Mesenchymal stem cell (in vitro differentiated cells and primary cell): ENCODE results near the gene CYTH4.

Source experiments
- DNase-seq: peaks from one replicate; pipeline ENCODE4 v3.0.0-alpha.2; 2013
- H2AFZ ChIP-seq: one replicate; pipeline ENCODE4 v1.6.1; 2013; ENCODE audit warnings: low read depth, mild to moderate bottlenecking, control low read depth, inconsistent platforms, low read length, moderate library complexity
- H2AK5ac ChIP-seq: 2 replicates; pipeline ENCODE4 v1.6.1; 2013; ENCODE audit warnings: low read length, moderate library complexity, mild to moderate bottlenecking, inconsistent platforms; ENCODE audit not compliant: severe bottlenecking
- H2BK120ac ChIP-seq: one replicate; pipeline ENCODE4 v1.6.1; 2013; ENCODE audit warnings: low read depth, mild to moderate bottlenecking, inconsistent platforms, low read length, moderate library complexity
- H2BK12ac ChIP-seq, 2 experiments: one replicate each; pipeline ENCODE4 v1.6.1; 2013; ENCODE audit warnings: inconsistent platforms in 2 of 2, low read length in 2 of 2, mild to moderate bottlenecking in 2 of 2, moderate library complexity in 2 of 2, control low read depth in 1 of 2
- H2BK15ac ChIP-seq: one replicate; pipeline ENCODE4 v1.6.1; 2013; ENCODE audit warnings: mild to moderate bottlenecking, low read depth, inconsistent platforms; ENCODE audit not compliant: poor library complexity, severe bottlenecking
- H2BK5ac ChIP-seq: 2 replicates; pipeline ENCODE4 v1.6.1; 2013; ENCODE audit warnings: low read depth, mild to moderate bottlenecking, low read length, control low read depth, inconsistent platforms; ENCODE audit not compliant: poor library complexity, severe bottlenecking
- H3K14ac ChIP-seq, 2 experiments: one replicate each; pipeline ENCODE4 v1.6.1; 2013; ENCODE audit warnings: inconsistent platforms in 2 of 2, low read length in 2 of 2, control low read depth in 1 of 2, mild to moderate bottlenecking in 1 of 2, moderate library complexity in 1 of 2
- H3K18ac ChIP-seq, 2 experiments: one replicate each; pipeline ENCODE4 v1.6.1; 2013; ENCODE audit warnings: inconsistent platforms in 2 of 2, low read length in 2 of 2, control low read depth in 1 of 2, low read depth in 1 of 2, mild to moderate bottlenecking in 1 of 2
- H3K23ac ChIP-seq, 2 experiments: one replicate each; pipeline ENCODE4 v1.6.1; 2013; ENCODE audit warnings: inconsistent platforms in 2 of 2, low read length in 2 of 2, mild to moderate bottlenecking in 2 of 2, moderate library complexity in 2 of 2, control low read depth in 1 of 2
- H3K27ac ChIP-seq: 2 replicates; pipeline ENCODE4 v1.5.1; 2013; ENCODE audit warnings: mild to moderate bottlenecking, moderate library complexity, low read length, control low read depth, inconsistent platforms; ENCODE audit not compliant: poor library complexity, severe bottlenecking
- H3K27me3 ChIP-seq, 2 experiments: 2 replicates each; pipeline versions ENCODE4 v1.6.1 to v1.7.0; 2013; ENCODE audit warnings: low read length in 2 of 2, mild to moderate bottlenecking in 2 of 2, moderate library complexity in 2 of 2, control low read depth in 1 of 2, inconsistent platforms in 1 of 2; ENCODE audit not compliant: control insufficient read depth in 1 of 2, insufficient read depth in 1 of 2
- H3K36me3 ChIP-seq, 2 experiments: 2 replicates each; pipeline versions ENCODE4 v1.6.1 to v1.7.0; 2013; ENCODE audit warnings: low read length in 2 of 2, control low read depth in 1 of 2, inconsistent platforms in 1 of 2, low read depth in 1 of 2, mild to moderate bottlenecking in 1 of 2; ENCODE audit not compliant: insufficient read depth in 2 of 2, control insufficient read depth in 1 of 2
- H3K4ac ChIP-seq, 2 experiments: one replicate each; pipeline ENCODE4 v1.6.1; 2013; ENCODE audit warnings: inconsistent platforms in 2 of 2, low read length in 2 of 2, mild to moderate bottlenecking in 2 of 2, moderate library complexity in 2 of 2, control low read depth in 1 of 2, low read depth in 1 of 2
- H3K4me1 ChIP-seq: 2 replicates; pipeline ENCODE4 v1.6.1; 2013; ENCODE audit warnings: low read depth, low read length, control low read depth; ENCODE audit not compliant: control insufficient read depth, insufficient read depth
- H3K4me2 ChIP-seq: 2 replicates; pipeline ENCODE4 v1.6.1; 2013; ENCODE audit warnings: low read length, mild to moderate bottlenecking, inconsistent platforms; ENCODE audit not compliant: poor library complexity, severe bottlenecking
- H3K4me3 ChIP-seq, 2 experiments: 2 replicates each; pipeline versions ENCODE4 v1.5.1 to v1.7.0; 2013; ENCODE audit warnings: low read length in 2 of 2, mild to moderate bottlenecking in 2 of 2, control low read depth in 1 of 2, low read depth in 1 of 2; ENCODE audit not compliant: insufficient read depth in 1 of 2
- H3K79me1 ChIP-seq: replicated peaks from 2 replicates; pipeline ENCODE4 v1.6.1; 2013; ENCODE audit warnings: mild to moderate bottlenecking, control low read depth, low read length, inconsistent platforms; ENCODE audit not compliant: poor library complexity, severe bottlenecking
- H3K9ac ChIP-seq: 2 replicates; pipeline ENCODE4 v1.7.0; 2013; ENCODE audit warnings: mild to moderate bottlenecking, low read length, moderate library complexity
- H3K9me3 ChIP-seq: 2 replicates; pipeline ENCODE4 v1.7.0; 2013; ENCODE audit warnings: mild to moderate bottlenecking, low read length; ENCODE audit not compliant: control insufficient read depth
- H4K8ac ChIP-seq: one replicate; pipeline ENCODE4 v1.6.1; 2013; ENCODE audit warnings: inconsistent platforms, mild to moderate bottlenecking, low read length, moderate library complexity
- H4K91ac ChIP-seq: one replicate; pipeline ENCODE4 v1.6.1; 2013; ENCODE audit warnings: mild to moderate bottlenecking, low read length, inconsistent platforms
- WGBS: methylation state at CpG from one replicate; pipeline ENCODE4 v1.1.7; 2013; ENCODE audit warnings: mixed read lengths; 5-methylcytosine and 5-hydroxymethylcytosine counted together

The CYTH4 gene

DNA sequence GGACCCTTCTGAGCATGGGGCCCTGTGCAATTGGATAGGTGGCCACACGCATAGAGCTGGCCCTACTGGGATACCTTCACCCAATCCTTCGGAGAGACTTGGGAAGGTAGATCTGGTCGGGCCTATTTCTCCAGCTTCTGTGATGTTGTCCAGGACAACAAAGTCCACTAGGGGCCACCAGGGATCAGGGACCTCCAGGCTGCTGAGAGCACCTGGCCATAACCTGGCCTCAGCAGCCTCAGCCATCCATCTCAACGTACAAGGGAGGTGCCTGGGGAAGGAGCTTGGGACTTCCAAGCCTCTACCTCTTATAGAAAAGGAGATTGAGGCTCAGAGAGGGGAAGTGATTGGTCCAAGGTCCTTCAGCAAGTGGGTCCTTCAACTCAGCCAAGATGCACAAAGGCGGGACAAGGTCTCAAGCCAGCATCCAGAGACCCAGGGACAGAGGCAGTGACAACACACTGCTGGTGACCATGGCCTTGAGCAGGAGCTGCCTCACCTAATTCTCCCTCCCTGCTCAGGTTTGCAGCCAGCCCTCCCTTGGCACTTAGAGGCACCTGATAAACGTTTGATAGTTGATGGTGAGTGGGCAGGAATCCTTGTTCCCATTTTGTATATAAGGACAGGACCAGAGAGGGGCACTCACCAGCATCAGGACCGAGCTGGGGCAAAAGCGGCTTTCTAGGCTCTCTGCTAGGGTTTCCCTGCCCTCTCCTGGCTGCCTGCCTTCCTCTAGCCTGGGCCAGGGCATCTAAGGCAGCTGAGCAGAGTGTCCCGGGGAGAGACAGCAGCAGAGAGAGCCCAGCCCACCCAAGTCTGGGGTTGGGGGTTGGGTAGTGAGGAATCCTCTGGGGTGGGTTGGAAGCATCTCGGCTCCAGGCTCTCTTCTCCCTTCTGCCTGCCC is 42.7 kb upstream of the CYTH4 start:
- no peak for DNase-seq
- Histone ChIP-seq H2BK120ac (no peak overlapping the region), H2BK12ac (peak overlapping the region in 1 of 2 experiments; percentile 6), H4K8ac (no peak overlapping the region), H3K9me3 (no peaks in the 10 kb centered on the region), H3K4me2 (no peak overlapping the region), H3K18ac (no peak overlapping the region), H3K9ac (no peak overlapping the region), H3K14ac (no peak overlapping the region), H3K36me3 (peaks cover 6 to 42% of the 10 kb centered on the region in 2 experiments), H2BK5ac (no peak overlapping the region), H4K91ac (no peak overlapping the region), H2BK15ac (no peak overlapping the region), H3K27me3 (peaks cover 0 to 4% of the 10 kb centered on the region in 2 experiments), H3K27ac (no peak overlapping the region), H3K79me1 (peaks cover 25% of the 10 kb centered on the region), H3K4me3 (no peak overlapping the region), H3K23ac (no peak overlapping the region), H3K4ac (no peak overlapping the region), H2AK5ac (no peak overlapping the region), H3K4me1 (peaks cover 38% of the 10 kb centered on the region), H2AFZ (no peak overlapping the region)
- WGBS, result 94% methylated on average over 8 of the region's 10 CpGs

GRCh38 chr22:37240240-37240940 is 41.9 kb upstream of the CYTH4 start:
- 93% methylated on average over 11 of the region's 11 CpGs for WGBS

DNA sequence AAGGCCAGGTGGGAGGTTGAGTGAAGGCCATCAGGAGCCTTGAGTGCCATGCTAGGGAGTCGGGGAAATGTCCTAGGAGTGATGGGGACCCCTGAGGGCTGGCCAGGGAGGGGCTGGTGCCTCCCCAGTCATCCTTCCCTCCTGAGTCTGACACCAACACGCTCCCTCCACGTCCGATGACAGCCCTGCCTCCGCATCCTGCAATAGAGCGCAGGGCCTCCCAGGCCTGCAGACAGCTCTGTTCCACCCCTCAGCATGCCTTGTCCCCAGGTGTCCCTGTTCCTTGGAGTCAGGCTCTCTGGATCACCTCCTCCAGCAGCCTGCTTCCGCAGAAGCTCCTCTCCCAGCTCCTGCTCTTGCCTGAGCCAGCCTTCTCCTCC is 41.4 kb upstream of the CYTH4 start:
- peaks cover 43% of the 10 kb centered on the region for H3K4me1 ChIP-seq
- H3K4me2 ChIP-seq, result no peak overlapping the region
- H2BK5ac ChIP-seq, result no peak overlapping the region
- H2BK12ac ChIP-seq, result no peak overlapping the region
- H4K8ac ChIP-seq, result no peak overlapping the region
- H3K27ac ChIP-seq, result no peak overlapping the region
- H3K4me3 ChIP-seq, result no peak overlapping the region
- no peak overlapping the region for H2BK15ac ChIP-seq
- no peaks in the 10 kb centered on the region for H3K27me3 ChIP-seq
- H2BK120ac ChIP-seq, result no peak overlapping the region
- no peak for DNase-seq
- H3K14ac ChIP-seq, result no peak overlapping the region
- peaks cover 14% of the 10 kb centered on the region for H3K79me1 ChIP-seq
- H4K91ac ChIP-seq, result no peak overlapping the region
- peaks cover 6 to 37% of the 10 kb centered on the region in 2 experiments for H3K36me3 ChIP-seq
- H3K18ac ChIP-seq, result peak overlapping the region in 1 of 2 experiments; percentile 14
- H3K9me3 ChIP-seq, result no peaks in the 10 kb centered on the region
- H3K4ac ChIP-seq, result no peak overlapping the region
- H3K9ac ChIP-seq, result no peak overlapping the region
- WGBS, result 88% methylated on average over 7 of the region's 7 CpGs
- no peak overlapping the region for H2AK5ac ChIP-seq
- no peak overlapping the region for H2AFZ ChIP-seq
- H3K23ac ChIP-seq, result no peak overlapping the region

More at GRCh38 chr22:37240240-37240940, 41.9 kb upstream of the CYTH4 start:
- Histone ChIP-seq H3K23ac (no peak overlapping the region), H3K79me1 (peaks cover 20% of the 10 kb centered on the region), H3K4me3 (no peak overlapping the region), H2AK5ac (no peak overlapping the region), H3K4me1 (peaks cover 44% of the 10 kb centered on the region), H3K9me3 (no peaks in the 10 kb centered on the region), H3K9ac (no peak overlapping the region), H3K4me2 (no peak overlapping the region), H3K18ac (no peak overlapping the region), H2BK15ac (no peak overlapping the region), H4K8ac (no peak overlapping the region), H2AFZ (no peak overlapping the region), H3K27ac (no peak overlapping the region), H3K27me3 (peaks cover 0 to 3% of the 10 kb centered on the region in 2 experiments), H3K14ac (no peak overlapping the region), H4K91ac (no peak overlapping the region), H3K36me3 (peaks cover 6 to 41% of the 10 kb centered on the region in 2 experiments), H2BK120ac (no peak overlapping the region), H2BK5ac (no peak overlapping the region), H2BK12ac (no peak overlapping the region), H3K4ac (no peak overlapping the region)
- DNase-seq, result no peak
